Testis (tissue), 3 donors: Measurements from ENCODE around the gene LRRC4C. TPM values are rescaled to one million over a fixed set of nuclear protein-coding genes. Genes with fewer than 3 reads are reported as not detected.

Experiments used
- DNase-seq: peaks from one replicate; pipeline ENCODE4 v3.0.0-alpha.2; 2019
- H3K27ac ChIP-seq, 2 donors: fragments of 200-600 bp; sonication (generic); one replicate each; pipeline ENCODE4 v1.5.1; 2019
- H3K27me3 ChIP-seq: fragments of 200-600 bp; sonication (generic); one replicate; pipeline ENCODE4 v1.5.1; 2019
- H3K36me3 ChIP-seq: fragments of 200-600 bp; sonication (generic); one replicate; pipeline ENCODE4 v1.5.1; 2017; ENCODE audit warnings: low read depth; ENCODE audit errors: missing control alignments
- H3K4me1 ChIP-seq: fragments of 200-600 bp; sonication (generic); one replicate; pipeline ENCODE4 v1.5.1; 2019
- H3K4me3 ChIP-seq, 2 donors: fragments of 200-600 bp; sonication (generic); one replicate each; pipeline ENCODE4 v1.5.1; 2017 to 2019
- H3K9me3 ChIP-seq: fragments of 200-600 bp; sonication (generic); one replicate; pipeline ENCODE4 v1.5.1; 2017
- POLR2A ChIP-seq: fragments of 450-650 bp; IDR thresholded peaks from one replicate; pipeline ENCODE4 v1.6.1; 2017; ENCODE audit warnings: antibody characterized with exemption, mild to moderate bottlenecking, moderate library complexity
- WGBS, 2 donors: methylation state at CpG; one replicate each; pipeline ENCODE4 v1.1.5; 2018; 5-methylcytosine and 5-hydroxymethylcytosine counted together
- intact Hi-C: fragments of 100-400 bp; cut with DNase I; formaldehyde crosslinking; loops from one replicate; pipeline ENCODE4 v1.15.1; 2023; ENCODE audit warnings: low total_unique reads
- polyA plus RNA-seq: library from polyadenylated mRNA; stranded (reverse); fragments of 350-450 nt; fragmentation: Illumina TruSeq; extraction: RNeasy Lipid Tissue Mini Kit (QIAGEN cat#74804); gene quantifications from one replicate; pipeline ENCODE4 v1.2.3, GENCODE V29; 2014; ENCODE audit warnings: low read depth, low replicate concordance; ENCODE audit not compliant: insufficient read depth
- total RNA-seq, 2 donors: library from RNA; depleted of rRNA; stranded (reverse); fragments of >200 nt; gene quantifications; one replicate each; pipeline ENCODE4 v1.2.3, GENCODE V29; 2016
- TF ChIP-seq, protein P1 (sequence below), 3 experiments: fragments of 450-650 bp in 2 of 3; fragments of 200-600 bp in 1 of 3; sonication (generic) in 1 of 3; IDR thresholded peaks; one replicate each; pipeline ENCODE4 v1.5.1; 2016 to 2019; ENCODE audit warnings: antibody characterized with exemption in 3 of 3, mild to moderate bottlenecking in 2 of 3, moderate library complexity in 1 of 3

The LRRC4C gene
- total and polyA plus RNA-seq, 3 donors from 2014 or later: 0.16 to 0.56 (median 0.45) TPM

DNA sequence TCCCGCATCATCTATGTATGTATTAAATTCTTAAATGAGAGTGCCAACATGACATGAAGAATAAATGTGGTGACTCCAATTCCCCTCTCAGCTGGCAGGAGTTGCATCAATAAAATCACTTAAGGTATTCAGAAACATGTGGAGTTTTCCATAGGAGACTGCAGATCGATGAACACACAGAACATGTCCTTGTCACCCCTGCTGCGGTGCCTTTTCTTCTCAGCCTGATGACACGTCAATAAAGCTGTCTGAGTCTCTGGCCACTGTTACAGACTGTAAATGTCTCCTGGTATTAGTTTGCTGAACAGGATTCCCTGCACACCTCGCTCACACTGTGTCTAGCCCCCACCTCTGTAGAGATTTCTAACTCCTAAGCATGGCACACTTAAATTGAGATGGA is 460.5 kb downstream of the LRRC4C start:
- H3K27me3 ChIP-seq: no peaks in the 10 kb centered on the region
- WGBS, 2 donors: 86 to 92% methylated on average over 5 of the region's 5 CpGs
- H3K36me3 ChIP-seq: no peaks in the 10 kb centered on the region
- H3K9me3 ChIP-seq: no peaks in the 10 kb centered on the region
- intact Hi-C loops: no loop called here
- no peak for DNase-seq
- H3K4me1 ChIP-seq: no peaks in the 10 kb centered on the region
- H3K4me3 ChIP-seq: no peak overlapping the region
- TF ChIP-seq, protein P1, sequence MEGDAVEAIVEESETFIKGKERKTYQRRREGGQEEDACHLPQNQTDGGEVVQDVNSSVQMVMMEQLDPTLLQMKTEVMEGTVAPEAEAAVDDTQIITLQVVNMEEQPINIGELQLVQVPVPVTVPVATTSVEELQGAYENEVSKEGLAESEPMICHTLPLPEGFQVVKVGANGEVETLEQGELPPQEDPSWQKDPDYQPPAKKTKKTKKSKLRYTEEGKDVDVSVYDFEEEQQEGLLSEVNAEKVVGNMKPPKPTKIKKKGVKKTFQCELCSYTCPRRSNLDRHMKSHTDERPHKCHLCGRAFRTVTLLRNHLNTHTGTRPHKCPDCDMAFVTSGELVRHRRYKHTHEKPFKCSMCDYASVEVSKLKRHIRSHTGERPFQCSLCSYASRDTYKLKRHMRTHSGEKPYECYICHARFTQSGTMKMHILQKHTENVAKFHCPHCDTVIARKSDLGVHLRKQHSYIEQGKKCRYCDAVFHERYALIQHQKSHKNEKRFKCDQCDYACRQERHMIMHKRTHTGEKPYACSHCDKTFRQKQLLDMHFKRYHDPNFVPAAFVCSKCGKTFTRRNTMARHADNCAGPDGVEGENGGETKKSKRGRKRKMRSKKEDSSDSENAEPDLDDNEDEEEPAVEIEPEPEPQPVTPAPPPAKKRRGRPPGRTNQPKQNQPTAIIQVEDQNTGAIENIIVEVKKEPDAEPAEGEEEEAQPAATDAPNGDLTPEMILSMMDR (IDR thresholded peaks at IDR 0.05): no peak
- TF ChIP-seq POLR2A: no peak
- H3K27ac ChIP-seq: no peak overlapping the region

DNA sequence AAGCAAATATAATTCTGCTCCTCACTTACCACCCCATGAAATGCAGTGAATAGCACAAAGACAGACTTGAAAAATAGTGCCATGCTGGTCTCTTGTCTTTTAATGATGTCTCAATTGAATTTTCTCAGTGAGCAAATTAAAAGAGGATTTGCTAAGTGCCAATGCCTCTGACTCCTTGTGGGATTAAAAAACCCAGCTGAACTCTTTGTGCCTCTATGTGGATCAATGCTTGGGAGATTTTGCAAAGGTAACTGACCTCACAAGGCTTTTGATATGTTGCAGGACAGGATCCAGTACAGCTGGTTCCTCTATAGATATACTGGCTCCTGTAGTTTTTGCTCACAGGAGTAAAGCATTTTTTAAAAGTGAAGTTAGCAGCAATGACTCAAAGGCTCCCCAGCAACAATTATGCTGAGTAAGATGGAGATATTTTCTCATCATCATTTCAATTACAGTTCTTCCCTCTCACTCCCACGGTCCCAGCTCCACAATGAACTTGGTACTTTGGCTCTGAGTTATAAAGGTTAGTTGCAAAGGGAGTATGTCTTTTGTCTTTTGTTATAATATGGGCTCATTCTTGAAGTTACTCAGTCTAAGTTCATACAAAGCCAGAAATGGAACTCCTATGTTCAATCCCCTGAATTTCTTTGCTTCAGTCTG is 471.5 kb downstream of the LRRC4C start:
- intact Hi-C loops: no loop called here
- no peak for TF ChIP-seq POLR2A
- TF ChIP-seq, protein P1 (IDR thresholded peaks at IDR 0.05): no peak
- no peaks in the 10 kb centered on the region for H3K4me1 ChIP-seq
- H3K9me3 ChIP-seq: no peaks in the 10 kb centered on the region
- H3K4me3 ChIP-seq: no peak overlapping the region
- WGBS, 2 donors: 19 to 29% methylated on average over 1 of the region's 1 CpG
- no peaks in the 10 kb centered on the region for H3K27me3 ChIP-seq
- H3K36me3 ChIP-seq: no peaks in the 10 kb centered on the region
- no peak overlapping the region for H3K27ac ChIP-seq
- DNase-seq: no peak

DNA sequence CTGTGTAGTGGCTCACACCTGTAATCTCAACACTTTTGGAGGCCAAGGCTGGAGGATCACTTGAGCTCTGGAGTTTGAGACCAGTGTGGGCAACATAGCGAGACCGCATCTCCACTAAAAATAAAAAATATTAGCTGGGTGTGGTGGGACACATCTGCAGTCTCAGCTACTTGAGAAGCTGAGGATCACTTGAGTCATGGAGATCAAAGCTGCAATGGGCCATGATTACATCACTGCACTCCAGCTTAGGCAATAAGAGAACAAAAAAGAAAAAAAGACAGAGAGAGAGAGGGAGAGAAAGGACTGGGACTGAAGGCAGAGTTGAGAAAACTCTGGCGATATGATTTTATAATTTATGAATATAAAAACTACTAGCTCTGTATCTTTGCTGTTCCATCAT is 473.1 kb downstream of the LRRC4C start:
- no peak for DNase-seq
- Histone ChIP-seq H3K9me3 (no peaks in the 10 kb centered on the region), H3K4me1 (no peaks in the 10 kb centered on the region), H3K4me3 (no peak overlapping the region), H3K27ac (no peak overlapping the region), H3K27me3 (no peaks in the 10 kb centered on the region), H3K36me3 (no peaks in the 10 kb centered on the region)
- 88 to 92% methylated on average over 3 of the region's 3 CpGs for WGBS, 2 donors
- intact Hi-C loops: no loop called here
- TF ChIP-seq, protein P1 (IDR thresholded peaks at IDR 0.05): no peak
- TF ChIP-seq POLR2A: no peak

DNA sequence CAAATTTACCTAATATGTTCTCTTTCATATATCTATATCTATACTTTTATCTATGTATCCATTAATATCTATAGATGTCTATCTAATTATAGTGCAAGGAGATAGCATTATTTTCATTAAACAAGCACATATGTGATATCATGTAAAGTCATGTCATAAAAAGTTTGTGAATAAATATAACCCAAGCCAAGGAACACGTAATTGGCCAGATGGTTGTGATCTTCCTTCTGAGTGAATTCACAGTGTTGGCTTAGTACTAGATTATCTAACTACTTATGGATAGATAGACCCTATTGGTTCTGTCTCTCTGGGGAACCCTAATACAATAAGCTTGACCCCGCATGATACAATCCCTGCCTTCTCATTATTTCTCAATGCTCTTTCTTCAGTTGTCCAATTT is 484.4 kb downstream of the LRRC4C start:
- WGBS, 2 donors: 77 to 91% methylated on average over 2 of the region's 2 CpGs
- Histone ChIP-seq H3K9me3 (no peaks in the 10 kb centered on the region), H3K4me3 (no peak overlapping the region), H3K27me3 (no peaks in the 10 kb centered on the region), H3K36me3 (no peaks in the 10 kb centered on the region), H3K27ac (no peak overlapping the region), H3K4me1 (no peaks in the 10 kb centered on the region)
- intact Hi-C loops: no loop called here
- no peak for DNase-seq
- TF ChIP-seq POLR2A: no peak
- TF ChIP-seq, protein P1 (IDR thresholded peaks at IDR 0.05): no peak

DNA sequence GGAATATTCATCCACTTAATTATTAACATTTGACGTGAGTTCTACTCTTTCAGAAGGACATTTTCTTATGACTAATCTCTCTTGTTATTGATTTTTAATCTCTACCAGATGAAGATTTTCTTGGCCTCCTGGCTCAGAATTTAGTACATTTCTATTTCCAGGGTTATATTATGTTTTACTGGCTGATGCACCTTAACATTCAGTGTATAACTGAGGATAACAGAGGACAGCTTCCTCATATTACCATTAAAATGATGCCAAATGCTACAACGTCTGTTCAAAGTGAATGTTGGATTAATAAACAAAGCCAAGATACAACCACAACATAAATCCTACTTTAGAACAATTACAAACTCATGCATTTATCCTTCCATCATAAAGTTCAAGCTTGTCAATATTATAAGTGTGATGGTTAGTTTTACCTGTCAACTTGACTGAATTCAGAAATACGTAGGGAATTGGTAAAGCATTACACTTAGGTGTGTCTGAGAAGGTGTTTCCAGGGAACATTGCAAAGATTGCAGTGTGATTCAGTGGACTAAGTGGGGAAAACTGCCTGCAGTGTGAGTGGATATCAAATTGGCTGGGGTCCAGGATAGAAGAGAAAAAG is 485.2 kb downstream of the LRRC4C start:
- no peak overlapping the region for H3K4me3 ChIP-seq

More for the DNA sequence above, 485.2 kb downstream of the LRRC4C start:
- WGBS, 2 donors: 67 to 68% methylated on average over 3 of the region's 3 CpGs
- H3K27me3 ChIP-seq: no peaks in the 10 kb centered on the region
- H3K36me3 ChIP-seq: no peaks in the 10 kb centered on the region
- TF ChIP-seq, protein P1 (IDR thresholded peaks at IDR 0.05): no peak
- TF ChIP-seq POLR2A: no peak
- intact Hi-C loops: no loop called here
- H3K9me3 ChIP-seq: no peaks in the 10 kb centered on the region
- no peak overlapping the region for H3K27ac ChIP-seq
- H3K4me1 ChIP-seq: no peaks in the 10 kb centered on the region
- DNase-seq: no peak
